Spleen (tissue), 7 donors: ENCODE measurements around the gene CD209.

Source experiments
- POLR2A ChIP-seq, 3 donors: fragments of 450-650 bp; IDR thresholded peaks; one replicate each; pipeline ENCODE4 v1.5.1; 2017; ENCODE audit warnings: antibody characterized with exemption in 3 of 3, mild to moderate bottlenecking in 1 of 3
- POLR2AphosphoS5 ChIP-seq, 3 donors: sonication (generic); formaldehyde crosslinking; IDR thresholded peaks; one replicate each; pipeline ENCODE4 v1.5.1; 2017; ENCODE audit warnings: antibody characterized with exemption in 3 of 3
- TF ChIP-seq, protein P1 (sequence below), 11 experiments: fragments of 200-600 bp in 7 of 11; fragments of 450-650 bp in 4 of 11; sonication (generic) in 4 of 11; IDR thresholded peaks in 8 of 11; conservative IDR thresholded peaks in 3 of 11; 1 replicate in 7 of 11; 2 replicates in 4 of 11; pipeline versions ENCODE4 v1.4.0 to v1.8.0; 2016 to 2021; ENCODE audit warnings: antibody characterized with exemption in 11 of 11, inconsistent platforms in 4 of 11, mild to moderate bottlenecking in 1 of 11
- donor health status: DM: no; HTN: no; CAD: no; lungs with moderate emphysema.
- donor health status: DM: no; HTN: no; CAD: no.
- donor health status: DM: no; HTN: no; CAD: no.

DNA sequence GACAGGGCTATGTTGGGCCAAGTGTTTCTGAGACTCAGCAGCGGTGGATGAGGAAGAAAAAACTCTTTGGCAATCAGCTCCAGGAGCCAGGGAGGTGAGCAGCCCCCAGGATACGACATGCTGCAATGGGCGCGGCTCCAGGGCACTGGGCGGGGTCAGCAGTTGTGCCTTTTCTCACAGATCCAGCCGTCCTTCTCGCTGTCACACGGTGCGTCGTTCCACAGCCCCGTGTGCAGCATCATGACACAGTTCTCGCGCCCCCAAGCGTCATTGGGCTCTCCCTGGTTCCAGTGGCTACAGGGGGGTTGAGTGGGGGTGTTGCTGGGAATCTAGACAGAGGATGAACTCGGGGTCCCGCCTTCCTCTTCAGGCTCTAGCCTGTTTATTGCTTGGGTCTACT, 18.1 kb downstream of the CD209 start:
- TF ChIP-seq, protein P1, sequence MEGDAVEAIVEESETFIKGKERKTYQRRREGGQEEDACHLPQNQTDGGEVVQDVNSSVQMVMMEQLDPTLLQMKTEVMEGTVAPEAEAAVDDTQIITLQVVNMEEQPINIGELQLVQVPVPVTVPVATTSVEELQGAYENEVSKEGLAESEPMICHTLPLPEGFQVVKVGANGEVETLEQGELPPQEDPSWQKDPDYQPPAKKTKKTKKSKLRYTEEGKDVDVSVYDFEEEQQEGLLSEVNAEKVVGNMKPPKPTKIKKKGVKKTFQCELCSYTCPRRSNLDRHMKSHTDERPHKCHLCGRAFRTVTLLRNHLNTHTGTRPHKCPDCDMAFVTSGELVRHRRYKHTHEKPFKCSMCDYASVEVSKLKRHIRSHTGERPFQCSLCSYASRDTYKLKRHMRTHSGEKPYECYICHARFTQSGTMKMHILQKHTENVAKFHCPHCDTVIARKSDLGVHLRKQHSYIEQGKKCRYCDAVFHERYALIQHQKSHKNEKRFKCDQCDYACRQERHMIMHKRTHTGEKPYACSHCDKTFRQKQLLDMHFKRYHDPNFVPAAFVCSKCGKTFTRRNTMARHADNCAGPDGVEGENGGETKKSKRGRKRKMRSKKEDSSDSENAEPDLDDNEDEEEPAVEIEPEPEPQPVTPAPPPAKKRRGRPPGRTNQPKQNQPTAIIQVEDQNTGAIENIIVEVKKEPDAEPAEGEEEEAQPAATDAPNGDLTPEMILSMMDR (IDR thresholded peaks at IDR 0.05 in 8 of 11, conservative IDR thresholded peaks at IDR 0.05 in 3 of 11) = no peak
- TF ChIP-seq POLR2A (IDR thresholded peaks at IDR 0.05) (no peak), POLR2AphosphoS5 (IDR thresholded peaks at IDR 0.05) (no peak)
